ENCODE results near the gene SLC6A4. TPM values are rescaled to one million over a fixed set of nuclear protein-coding genes. Genes with fewer than 3 reads are reported as not detected.

SLC6A4 gene
- total RNA-seq, 1 experiment from 2014 or later, result 0.30 TPM

DNA sequence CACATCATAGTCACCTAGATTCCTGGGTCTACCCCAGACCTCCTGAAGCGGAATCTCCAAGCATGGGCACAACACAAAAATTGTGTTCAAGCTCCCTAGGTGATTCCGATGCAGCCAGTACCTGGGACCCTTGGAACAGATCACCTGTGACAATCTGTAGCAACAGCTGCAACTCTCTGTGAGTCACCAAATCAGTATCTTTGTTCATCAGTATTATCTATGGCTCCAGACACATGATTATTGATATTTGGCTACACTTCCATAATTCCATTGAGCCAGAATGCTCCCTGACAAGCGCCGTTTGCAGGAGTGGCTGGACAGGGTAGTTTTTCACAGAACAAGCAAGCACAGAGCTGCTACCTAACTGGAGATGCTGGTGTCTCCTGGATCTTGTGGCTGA lies 16.2 kb downstream of the SLC6A4 start (continued):
- TF ChIP-seq REST (IDR thresholded peaks at IDR 0.05; ENCODE audit: low read depth), result no peak
- TF ChIP-seq, protein P1, sequence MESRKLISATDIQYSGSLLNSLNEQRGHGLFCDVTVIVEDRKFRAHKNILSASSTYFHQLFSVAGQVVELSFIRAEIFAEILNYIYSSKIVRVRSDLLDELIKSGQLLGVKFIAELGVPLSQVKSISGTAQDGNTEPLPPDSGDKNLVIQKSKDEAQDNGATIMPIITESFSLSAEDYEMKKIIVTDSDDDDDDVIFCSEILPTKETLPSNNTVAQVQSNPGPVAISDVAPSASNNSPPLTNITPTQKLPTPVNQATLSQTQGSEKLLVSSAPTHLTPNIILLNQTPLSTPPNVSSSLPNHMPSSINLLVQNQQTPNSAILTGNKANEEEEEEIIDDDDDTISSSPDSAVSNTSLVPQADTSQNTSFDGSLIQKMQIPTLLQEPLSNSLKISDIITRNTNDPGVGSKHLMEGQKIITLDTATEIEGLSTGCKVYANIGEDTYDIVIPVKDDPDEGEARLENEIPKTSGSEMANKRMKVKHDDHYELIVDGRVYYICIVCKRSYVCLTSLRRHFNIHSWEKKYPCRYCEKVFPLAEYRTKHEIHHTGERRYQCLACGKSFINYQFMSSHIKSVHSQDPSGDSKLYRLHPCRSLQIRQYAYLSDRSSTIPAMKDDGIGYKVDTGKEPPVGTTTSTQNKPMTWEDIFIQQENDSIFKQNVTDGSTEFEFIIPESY (IDR thresholded peaks at IDR 0.05; ENCODE audit: extremely low read depth, insufficient replicate concordance, low read length), result no peak
- TF ChIP-seq SP1 (IDR thresholded peaks at IDR 0.05; ENCODE audit: low read depth), result no peak
- TF ChIP-seq SRF (IDR thresholded peaks at IDR 0.05; ENCODE audit: low read depth), result no peak

- H3K27me3 ChIP-seq (ENCODE audit: insufficient read depth, low read length), result no peaks in the 10 kb centered on the region
- H3K4me1 ChIP-seq (ENCODE audit: control insufficient read depth in 1 of 2, insufficient read depth in 2 of 2, low read length in 2 of 2), result peaks cover 0 to 9% of the 10 kb centered on the region in 2 experiments; a peak in 1 of 4 replicates
- H3K36me3 ChIP-seq (ENCODE audit: control insufficient read depth in 1 of 2, insufficient read depth in 2 of 2, low read length in 2 of 2), result no peaks in the 10 kb centered on the region
- intact Hi-C loops (cut with micrococcal nuclease), result no loop called here
- no peaks in the 10 kb centered on the region for H3K9me2 ChIP-seq (ENCODE audit: insufficient read depth)
- RAD21 ChIA-PET (ENCODE audit: low non-redundant PET in 1 of 2, low total read pairs in 2 of 2, uncharacterized antibody in 2 of 2, unreplicated experiment in 2 of 2), result no interaction called here
- no peak for DNase-seq (ENCODE audit: low read depth, low spot score)
- no peak overlapping the region for H3K4me3 ChIP-seq (replicated peaks in 1 of 2; ENCODE audit: low read depth in 1 of 2, low read length in 2 of 2)
- no peaks in the 10 kb centered on the region for H4K20me1 ChIP-seq (ENCODE audit: insufficient read depth)
- H3K4me2 ChIP-seq (ENCODE audit: low read length), result no peak overlapping the region
- no peaks in the 10 kb centered on the region for H3K9me3 ChIP-seq (ENCODE audit: control insufficient read depth in 1 of 2, insufficient read depth in 1 of 2, low read depth in 1 of 2, low read length in 2 of 2)
- H3K79me2 ChIP-seq (ENCODE audit: insufficient read depth, low read length), result no peaks in the 10 kb centered on the region
- no peak overlapping the region for H3K27ac ChIP-seq (ENCODE audit: low read depth, low read length)
- TF ChIP-seq POLR2AphosphoS5 (IDR thresholded peaks at IDR 0.05; ENCODE audit: low read depth, low read length) (no peak), SRF (IDR thresholded peaks at IDR 0.05; ENCODE audit: low read depth) (no peak), ELF1 (IDR thresholded peaks at IDR 0.05; ENCODE audit: borderline replicate concordance, low read depth) (no peak), ZNF274 (IDR thresholded peaks at IDR 0.05; ENCODE audit: low read depth, low read length) (no peak), JUND (IDR thresholded peaks at IDR 0.05) (no peak), EGR1 (IDR thresholded peaks at IDR 0.05; ENCODE audit: low read depth) (no peak), TCF7L2 (IDR thresholded peaks at IDR 0.05; ENCODE audit: borderline replicate concordance, extremely low read depth, insufficient read depth, insufficient read length) (no peak), ATF3 (IDR thresholded peaks at IDR 0.05) (no peak), EZH2phosphoT487 (IDR thresholded peaks at IDR 0.05; ENCODE audit: borderline replicate concordance) (no peak), RAD21 (IDR thresholded peaks at IDR 0.05; ENCODE audit: low read depth) (no peak), YY1 (IDR thresholded peaks at IDR 0.05; ENCODE audit: extremely low read depth, insufficient replicate concordance, low read depth, low read length) (no peak)
- TF ChIP-seq, protein P1 (IDR thresholded peaks at IDR 0.05; ENCODE audit: extremely low read depth, insufficient replicate concordance, low read length), result no peak
- H2AFZ ChIP-seq (ENCODE audit: low read depth, low read length, poor library complexity, severe bottlenecking), result no peak overlapping the region
- ATAC-seq, result no peak
- CTCF ChIA-PET, result no interaction called here
- H3K9ac ChIP-seq (ENCODE audit: low read length), result no peak overlapping the region
- no TSS peak for BruUV-seq (replicated peaks)
- POLR2A ChIA-PET, result no interaction called here
Observed at GRCh38 chr17:30218799-30219198, 16.7 kb downstream of the SLC6A4 start.
